Stimulated activated naive CD8-positive, alpha-beta T cell treated with anti-CD3 and anti-CD28 coated beads, Interleukin-15, amount 100 ng/mL, for 72 hours (primary cell): ENCODE data around the gene PDE2A.
"Not testable (repeated sequence)": the region's sequence is repeated elsewhere in the genome, so short reads cannot be mapped to it uniquely, and the experiment has no call there.

Source experiments
- ATAC-seq: fragments of 150-1000 bp; cut with Tn5 transposase; 2 replicates; pipeline ENCODE4 v1.10.0; 2021; ENCODE audit warnings: mild to moderate bottlenecking, moderate library complexity
- DNase-seq, 2 donors: peaks; one replicate each; pipeline ENCODE4 v3.0.0; 2021 to 2022
- H3K27ac Mint-ChIP-seq, 2 donors: one replicate each; pipeline ENCODE4 v1.8.0; 2022; ENCODE audit warnings: mild to moderate bottlenecking in 2 of 2, mixed read lengths in 2 of 2, moderate library complexity in 2 of 2
- H3K27me3 Mint-ChIP-seq: one replicate; pipeline ENCODE4 v1.8.0; 2022; ENCODE audit warnings: mixed read lengths
- H3K4me1 Mint-ChIP-seq: one replicate; pipeline ENCODE4 v1.8.0; 2022; ENCODE audit warnings: mild to moderate bottlenecking, mixed read lengths
- H3K4me3 Mint-ChIP-seq, 2 donors: one replicate each; pipeline ENCODE4 v1.8.0; 2022; ENCODE audit warnings: mild to moderate bottlenecking in 2 of 2, mixed read lengths in 2 of 2, moderate library complexity in 1 of 2
- H3K9me3 Mint-ChIP-seq, 2 donors: one replicate each; pipeline ENCODE4 v1.8.0; 2022; ENCODE audit warnings: mixed read lengths in 2 of 2

Gene PDE2A

GRCh38 chr11:72573072-72573854 lies 101.0 kb downstream of the PDE2A start:
- H3K9me3 Mint-ChIP-seq: no peaks in the 10 kb centered on the region
- ATAC-seq (peak; percentile 75), DNase-seq (no peak)
- H3K27me3 Mint-ChIP-seq: peaks cover 31% of the 10 kb centered on the region
- peak overlapping the region in 1 of 2 donors; percentile 22 for H3K27ac Mint-ChIP-seq
- no peak overlapping the region for H3K4me3 Mint-ChIP-seq
- H3K4me1 Mint-ChIP-seq: peaks cover 5% of the 10 kb centered on the region

GRCh38 chr11:72572540-72572939 lies 101.7 kb downstream of the PDE2A start:
- H3K27ac Mint-ChIP-seq, ATAC-seq, H3K4me3 Mint-ChIP-seq, DNase-seq, H3K9me3 Mint-ChIP-seq, H3K4me1 Mint-ChIP-seq: not testable (repeated sequence)
- H3K27me3 Mint-ChIP-seq: peaks cover 31% of the 10 kb centered on the region

GRCh38 chr11:72570893-72571661 lies 103.1 kb downstream of the PDE2A start:
- no peak overlapping the region for H3K27ac Mint-ChIP-seq
- H3K27me3 Mint-ChIP-seq: peaks cover 31% of the 10 kb centered on the region
- ATAC-seq: no peak
- peaks cover 5% of the 10 kb centered on the region for H3K4me1 Mint-ChIP-seq
- no peak overlapping the region for H3K4me3 Mint-ChIP-seq
- H3K9me3 Mint-ChIP-seq: no peaks in the 10 kb centered on the region
- DNase-seq: no peak

GRCh38 chr11:72569966-72570892 lies 104.0 kb downstream of the PDE2A start:
- H3K4me3 Mint-ChIP-seq: no peak overlapping the region
- H3K9me3 Mint-ChIP-seq: no peaks in the 10 kb centered on the region
- no peak for ATAC-seq
- DNase-seq: no peak
- H3K27ac Mint-ChIP-seq: no peak overlapping the region
- H3K27me3 Mint-ChIP-seq: peaks cover 31% of the 10 kb centered on the region
- peaks cover 5% of the 10 kb centered on the region for H3K4me1 Mint-ChIP-seq

- DNase-seq (no peak), ATAC-seq (no peak)
- peaks cover 18% of the 10 kb centered on the region for H3K27me3 Mint-ChIP-seq
These were observed 105.4 kb downstream of the PDE2A start for GRCh38 chr11:72568861-72569260.

GRCh38 chr11:72562431-72562830 lies 111.8 kb downstream of the PDE2A start:
- H3K27me3 Mint-ChIP-seq: no peaks in the 10 kb centered on the region
- H3K9me3 Mint-ChIP-seq: no peaks in the 10 kb centered on the region
- ATAC-seq: no peak
- no peak overlapping the region for H3K4me3 Mint-ChIP-seq
- DNase-seq: no peak
- H3K27ac Mint-ChIP-seq: no peak overlapping the region
- no peaks in the 10 kb centered on the region for H3K4me1 Mint-ChIP-seq

More at GRCh38 chr11:72568861-72569260, 105.4 kb downstream of the PDE2A start:
- Mint-ChIP-seq H3K4me1 (peaks cover 5% of the 10 kb centered on the region), H3K4me3 (no peak overlapping the region), H3K9me3 (no peaks in the 10 kb centered on the region), H3K27ac (peak overlapping the region in 1 of 2 donors; percentile 80)

GRCh38 chr11:72561856-72562255 lies 112.4 kb downstream of the PDE2A start:
- Mint-ChIP-seq H3K27me3 (no peaks in the 10 kb centered on the region), H3K27ac (no peak overlapping the region), H3K4me1 (no peaks in the 10 kb centered on the region), H3K4me3 (no peak overlapping the region), H3K9me3 (no peaks in the 10 kb centered on the region)
- DNase-seq (no peak), ATAC-seq (no peak)

GRCh38 chr11:72560864-72561263 lies 113.4 kb downstream of the PDE2A start:
- not testable (repeated sequence) for H3K27ac Mint-ChIP-seq, H3K9me3 Mint-ChIP-seq, DNase-seq, H3K4me3 Mint-ChIP-seq, ATAC-seq, H3K27me3 Mint-ChIP-seq, H3K4me1 Mint-ChIP-seq

GRCh38 chr11:72556433-72556832 lies 117.8 kb downstream of the PDE2A start:
- ATAC-seq (no peak), DNase-seq (no peak)
- no peaks in the 10 kb centered on the region for H3K9me3 Mint-ChIP-seq
- H3K4me1 Mint-ChIP-seq: no peaks in the 10 kb centered on the region
- H3K4me3 Mint-ChIP-seq: no peak overlapping the region
- H3K27me3 Mint-ChIP-seq: peaks cover 8% of the 10 kb centered on the region
- no peak overlapping the region for H3K27ac Mint-ChIP-seq

- H3K4me1 Mint-ChIP-seq, H3K9me3 Mint-ChIP-seq, ATAC-seq, H3K27me3 Mint-ChIP-seq, DNase-seq, H3K4me3 Mint-ChIP-seq, H3K27ac Mint-ChIP-seq: not testable (repeated sequence)
These were observed 119.2 kb downstream of the PDE2A start for GRCh38 chr11:72555014-72555522.

GRCh38 chr11:72553706-72554105 lies 120.5 kb downstream of the PDE2A start:
- no peak overlapping the region for H3K27ac Mint-ChIP-seq
- ATAC-seq: peak; percentile 80
- H3K27me3 Mint-ChIP-seq: peaks cover 8% of the 10 kb centered on the region

GRCh38 chr11:72552399-72552910 lies 121.8 kb downstream of the PDE2A start:
- ATAC-seq (no peak), DNase-seq (no peak)
- Mint-ChIP-seq H3K27ac (no peak overlapping the region), H3K9me3 (no peaks in the 10 kb centered on the region), H3K27me3 (peaks cover 8% of the 10 kb centered on the region), H3K4me3 (no peak overlapping the region), H3K4me1 (no peaks in the 10 kb centered on the region)

More at GRCh38 chr11:72553706-72554105, 120.5 kb downstream of the PDE2A start:
- Mint-ChIP-seq H3K4me1 (no peaks in the 10 kb centered on the region), H3K4me3 (no peak overlapping the region), H3K9me3 (no peaks in the 10 kb centered on the region)
- DNase-seq: peak; percentile 16 to 36

GRCh38 chr11:72551571-72551970 lies 122.7 kb downstream of the PDE2A start:
- no peak for DNase-seq
- H3K4me1 Mint-ChIP-seq: no peaks in the 10 kb centered on the region
- no peaks in the 10 kb centered on the region for H3K9me3 Mint-ChIP-seq
- no peak for ATAC-seq
- H3K27ac Mint-ChIP-seq: no peak overlapping the region
- H3K4me3 Mint-ChIP-seq: no peak overlapping the region
- H3K27me3 Mint-ChIP-seq: peaks cover 13% of the 10 kb centered on the region

- Mint-ChIP-seq H3K27ac (no peak overlapping the region), H3K4me1 (no peaks in the 10 kb centered on the region), H3K27me3 (peaks cover 25% of the 10 kb centered on the region), H3K4me3 (no peak overlapping the region), H3K9me3 (no peaks in the 10 kb centered on the region)
- DNase-seq (no peak), ATAC-seq (no peak)
These were observed 125.8 kb downstream of the PDE2A start for GRCh38 chr11:72548463-72548862.

GRCh38 chr11:72546866-72547265 lies 127.4 kb downstream of the PDE2A start:
- Mint-ChIP-seq H3K27ac (no peak overlapping the region), H3K4me1 (no peaks in the 10 kb centered on the region), H3K4me3 (no peak overlapping the region)

More at GRCh38 chr11:72546866-72547265, 127.4 kb downstream of the PDE2A start:
- ATAC-seq: no peak
- peaks cover 36% of the 10 kb centered on the region for H3K27me3 Mint-ChIP-seq
- no peak for DNase-seq
- H3K9me3 Mint-ChIP-seq: no peaks in the 10 kb centered on the region
